Measurements from ENCODE around the gene PTPRO. TPM values are rescaled to one million over a fixed set of nuclear protein-coding genes. Genes with fewer than 3 reads are reported as not detected.

The PTPRO gene
- 0.72 TPM in 1 of 2 replicates, not detected in the other for total RNA-seq

GRCh38 chr12:15322164-15323061 lies at the start of gene PTPRO:
Gene PTPRO, plus strand, starts transcription at chr12:15322508.

Other genes with a start within 250 kb of the PTPRO start
- gene RERG, start 101.1 kb upstream of the PTPRO start, total RNA-seq, result 0.72 and 0.88 TPM in 2 replicates